Stimulated activated CD4-positive, alpha-beta T cell treated with anti-CD3 and anti-CD28 coated beads, TNF-alpha, amount 100 ng/mL, for 1 hour (primary cell): ENCODE measurements around the gene LLGL2.

Experiments
- DNase-seq, 3 donors: peaks; one replicate each; pipeline ENCODE4 v3.0.0-alpha.2; 2020; ENCODE audit warnings: low read depth in 3 of 3, low spot score in 1 of 3

LLGL2 gene

DNA sequence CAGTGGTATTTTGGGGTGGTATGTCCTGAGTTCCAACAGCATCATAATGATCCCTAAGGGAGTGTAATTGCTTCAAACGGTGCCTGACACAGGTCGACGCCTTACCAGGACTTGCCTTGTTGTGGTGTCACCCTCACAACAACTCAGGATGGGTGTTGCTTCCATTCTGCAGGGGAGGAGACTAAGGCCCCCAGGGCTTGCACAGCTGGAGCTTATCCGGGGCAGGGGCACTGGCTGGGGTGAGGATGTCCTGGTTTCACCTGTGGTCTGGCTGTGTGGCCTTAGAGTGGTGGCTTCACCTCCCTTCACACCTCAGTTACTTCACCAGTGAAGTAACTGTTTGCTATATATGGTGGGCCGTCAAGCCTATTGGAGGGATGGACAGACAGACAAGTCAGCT is 23.3 kb downstream of the LLGL2 start:
- no peak for DNase-seq

GRCh38 chr17:75549246-75550138 is 24.0 kb downstream of the LLGL2 start:
- DNase-seq = no peak

DNA sequence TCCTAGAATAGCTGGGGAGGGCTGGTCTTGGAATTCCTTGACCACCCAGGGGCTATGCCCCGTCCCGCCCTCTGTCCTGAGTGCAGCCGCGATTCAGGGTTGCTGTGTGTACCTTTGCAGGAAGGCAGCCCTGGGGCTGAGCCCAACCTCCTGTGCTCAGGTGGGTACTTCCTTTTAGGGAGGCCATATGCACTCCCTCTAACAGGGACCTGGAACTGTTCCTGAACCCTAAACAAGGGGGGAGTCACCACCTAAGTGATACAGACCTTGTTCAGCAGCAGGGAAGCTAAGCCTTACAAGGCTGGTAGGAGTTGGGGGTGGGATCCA is 24.6 kb downstream of the LLGL2 start:
- DNase-seq = no peak

GRCh38 chr17:75551266-75551665 is 25.8 kb downstream of the LLGL2 start:
- DNase-seq = no peak

GRCh38 chr17:75552425-75553294 is 27.2 kb downstream of the LLGL2 start:
- no peak for DNase-seq

DNA sequence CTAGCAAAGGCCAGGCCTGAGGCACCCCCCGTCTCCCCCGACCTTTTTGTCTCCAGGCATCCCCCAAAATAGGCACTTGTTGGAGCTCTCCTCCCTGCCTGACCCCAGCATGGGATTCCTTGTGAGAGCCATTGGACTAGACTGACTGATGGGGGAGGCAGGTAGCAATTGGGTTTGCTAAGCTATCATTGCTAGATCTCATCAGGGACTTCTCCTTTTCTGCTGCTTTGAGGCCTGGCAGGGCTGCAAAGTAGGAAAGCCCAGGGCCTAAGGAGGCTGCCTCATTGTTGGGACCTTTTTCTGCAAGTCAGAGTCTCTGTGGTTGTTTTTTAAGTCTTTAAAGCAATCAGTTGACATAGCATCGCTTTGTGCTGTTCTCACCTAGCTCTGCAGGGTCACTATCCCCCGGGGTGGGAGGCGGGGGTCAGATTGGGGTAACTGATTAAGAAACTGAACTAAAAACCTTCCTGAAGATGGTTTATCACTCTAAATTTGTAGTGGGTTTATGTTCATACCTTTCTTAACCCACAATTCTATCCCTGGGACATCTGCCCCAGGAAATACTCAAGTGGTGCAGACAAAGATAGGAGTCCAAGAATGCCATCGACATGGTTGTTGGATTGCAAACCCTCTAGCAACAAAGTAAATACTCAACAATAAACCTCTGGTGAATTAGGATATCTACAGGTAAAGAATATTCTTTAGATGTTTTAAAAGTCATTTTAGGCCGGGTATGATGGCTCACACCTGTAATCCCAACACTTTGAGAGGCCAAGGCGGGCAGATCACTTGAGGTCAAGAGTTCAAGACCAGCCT is 28.0 kb downstream of the LLGL2 start:
- DNase-seq = no peak

DNA sequence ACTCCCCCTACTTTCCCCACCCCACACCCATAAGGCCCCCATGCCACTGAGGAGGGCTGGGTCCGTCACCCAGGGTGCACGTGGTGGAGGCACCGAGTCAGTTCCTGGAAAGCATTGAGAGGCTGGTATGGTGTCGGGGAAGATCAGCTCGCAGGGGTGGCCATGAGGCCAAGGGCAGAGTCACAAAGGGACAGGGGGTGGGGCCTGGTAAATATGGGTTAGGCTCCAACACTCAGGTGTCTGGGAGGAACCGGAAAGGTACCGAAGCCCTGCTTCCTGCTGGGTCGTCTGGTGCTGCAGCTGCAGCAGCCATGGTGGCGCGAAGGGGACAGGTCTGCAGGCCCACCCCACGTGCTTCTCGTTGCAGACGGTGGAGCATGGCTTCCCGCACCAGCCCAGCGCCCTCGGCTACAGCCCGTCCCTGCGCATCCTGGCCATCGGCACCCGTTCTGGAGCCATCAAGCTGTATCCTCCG is 30.2 kb downstream of the LLGL2 start:
- no peak for DNase-seq

GRCh38 chr17:75557075-75557851 is 31.8 kb downstream of the LLGL2 start:
- no peak for DNase-seq

GRCh38 chr17:75557852-75558665 is 32.6 kb downstream of the LLGL2 start:
- DNase-seq = no peak

DNA sequence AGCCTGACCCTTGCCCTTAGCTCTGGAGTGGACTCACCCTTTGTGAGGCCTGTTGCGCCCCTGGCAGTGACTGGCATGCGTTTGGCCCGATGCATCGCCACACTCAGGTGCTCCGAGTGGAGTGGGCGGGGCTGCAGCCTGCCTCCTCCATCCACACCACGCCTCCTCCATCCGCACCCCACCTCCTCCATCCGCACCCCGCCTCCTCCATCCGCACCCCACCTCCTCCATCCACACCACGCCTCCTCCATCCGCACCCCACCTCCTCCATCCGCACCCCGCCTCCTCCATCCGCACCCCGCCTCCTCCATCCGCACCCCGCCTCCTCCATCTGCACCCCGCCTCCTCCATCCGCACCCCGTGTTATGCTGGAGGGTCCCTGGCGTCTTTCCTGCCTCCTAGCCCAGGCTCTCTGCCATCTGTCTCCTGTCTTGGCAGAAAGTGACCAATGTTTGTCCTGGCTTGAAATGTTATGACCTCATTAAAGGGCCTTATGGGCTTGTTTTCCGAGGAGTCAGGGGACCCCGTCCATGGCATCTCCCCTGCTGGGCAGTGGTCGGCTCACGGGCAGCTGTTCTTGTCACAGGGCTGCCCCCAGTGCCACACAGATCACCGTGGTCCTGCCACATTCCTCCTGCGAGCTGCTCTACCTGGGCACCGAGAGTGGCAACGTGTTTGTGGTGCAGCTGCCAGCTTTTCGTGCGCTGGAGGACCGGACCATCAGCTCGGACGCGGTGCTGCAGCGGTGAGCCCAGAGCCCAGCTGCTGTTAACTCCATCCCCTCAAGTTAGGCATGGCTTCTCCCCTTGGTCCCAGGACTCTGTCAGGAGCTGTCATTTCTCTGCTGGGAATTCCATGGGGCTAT is 33.4 kb downstream of the LLGL2 start:
- no peak for DNase-seq

GRCh38 chr17:75559958-75560533 is 34.5 kb downstream of the LLGL2 start:
- no peak for DNase-seq

- no peak for DNase-seq
Observed at GRCh38 chr17:75561927-75562603, 36.6 kb downstream of the LLGL2 start.

GRCh38 chr17:75563063-75563758 is 37.7 kb downstream of the LLGL2 start:
- no peak for DNase-seq

GRCh38 chr17:75564195-75564594 is 38.7 kb downstream of the LLGL2 start:
- no peak for DNase-seq

GRCh38 chr17:75565066-75565465 is 39.6 kb downstream of the LLGL2 start:
- DNase-seq = no peak

DNA sequence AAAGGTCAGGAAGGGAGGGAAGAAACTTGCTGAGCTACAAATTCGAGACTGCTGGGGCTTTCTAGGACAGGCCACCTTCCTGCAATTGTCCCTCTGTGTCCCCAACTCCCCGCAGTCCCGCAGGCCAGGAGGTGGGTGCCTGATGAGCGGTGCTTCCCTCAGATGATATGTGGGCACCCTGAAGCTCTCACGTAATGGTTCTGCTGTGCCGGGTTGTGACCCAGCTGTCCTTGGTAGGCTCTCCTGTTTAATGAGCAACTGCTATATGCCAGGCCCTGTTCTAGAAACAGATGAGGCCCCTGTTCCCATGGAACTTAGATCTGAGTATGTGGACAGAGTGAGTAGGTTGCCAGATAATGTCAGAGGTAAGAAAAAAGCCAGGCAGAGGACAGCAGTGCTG is 40.1 kb downstream of the LLGL2 start:
- no peak for DNase-seq

DNA sequence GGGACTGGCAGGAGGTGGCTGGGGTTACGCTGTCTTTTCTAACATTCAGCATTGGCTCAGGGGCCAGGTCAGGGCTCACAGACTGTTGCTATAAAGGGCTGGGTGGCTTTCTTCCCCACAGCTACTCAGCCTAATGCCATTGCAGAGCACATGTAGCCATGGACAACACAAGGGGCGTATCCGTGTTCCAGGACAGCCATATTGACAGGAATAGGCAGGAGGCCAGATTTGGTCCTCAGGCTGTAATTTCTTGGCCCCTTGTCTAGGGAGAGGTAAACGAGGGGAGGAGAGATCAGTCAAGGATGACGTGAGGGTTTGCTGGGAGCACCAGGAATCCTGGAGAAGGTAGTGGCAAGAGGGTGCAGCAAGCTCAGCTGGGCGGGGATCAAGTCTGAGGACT is 40.9 kb downstream of the LLGL2 start:
- no peak for DNase-seq
